HG03442 (cell line): ENCODE measurements around the gene OR11L1.

Experiments
- ATAC-seq: cut with Tn5 transposase; IDR thresholded peaks from one replicate; pipeline ENCODE4 v1.9.1; 2021; ENCODE audit warnings: mild to moderate bottlenecking, moderate library complexity; ENCODE audit not compliant: unreplicated experiment

Gene OR11L1

GRCh38 chr1:247822060-247822459 lies 19.6 kb downstream of the OR11L1 start:
- no peak for ATAC-seq

- no peak for ATAC-seq
Observed at GRCh38 chr1:247812637-247813036, 29.1 kb downstream of the OR11L1 start.

GRCh38 chr1:247797518-247797917 lies 44.2 kb downstream of the OR11L1 start:
- no peak for ATAC-seq
